ENCODE measurements around the gene LCN15.

- TF ChIP-seq POLR2A (IDR thresholded peaks at IDR 0.05): no peak
- TF ChIP-seq EP300 (IDR thresholded peaks at IDR 0.05): no peak
- TF ChIP-seq CTCF (IDR thresholded peaks at IDR 0.05): no peak
- no peak for TF ChIP-seq POLR2AphosphoS5 (IDR thresholded peaks at IDR 0.05)
These were observed 23.1 kb downstream of the LCN15 start for GRCh38 chr9:136740971-136741882.

Measured in stomach (tissue), 4 donors.